Testis (tissue), 2 donors: ENCODE data around the gene CEP63.

Source experiments
- CTCF ChIP-seq, 3 experiments: fragments of 450-650 bp in 2 of 3; fragments of 200-600 bp in 1 of 3; sonication (generic) in 1 of 3; IDR thresholded peaks; one replicate each; pipeline ENCODE4 v1.5.1; 2016 to 2019; ENCODE audit warnings: antibody characterized with exemption in 3 of 3, mild to moderate bottlenecking in 2 of 3, moderate library complexity in 1 of 3
- POLR2A ChIP-seq: fragments of 450-650 bp; IDR thresholded peaks from one replicate; pipeline ENCODE4 v1.6.1; 2017; ENCODE audit warnings: antibody characterized with exemption, mild to moderate bottlenecking, moderate library complexity

DNA sequence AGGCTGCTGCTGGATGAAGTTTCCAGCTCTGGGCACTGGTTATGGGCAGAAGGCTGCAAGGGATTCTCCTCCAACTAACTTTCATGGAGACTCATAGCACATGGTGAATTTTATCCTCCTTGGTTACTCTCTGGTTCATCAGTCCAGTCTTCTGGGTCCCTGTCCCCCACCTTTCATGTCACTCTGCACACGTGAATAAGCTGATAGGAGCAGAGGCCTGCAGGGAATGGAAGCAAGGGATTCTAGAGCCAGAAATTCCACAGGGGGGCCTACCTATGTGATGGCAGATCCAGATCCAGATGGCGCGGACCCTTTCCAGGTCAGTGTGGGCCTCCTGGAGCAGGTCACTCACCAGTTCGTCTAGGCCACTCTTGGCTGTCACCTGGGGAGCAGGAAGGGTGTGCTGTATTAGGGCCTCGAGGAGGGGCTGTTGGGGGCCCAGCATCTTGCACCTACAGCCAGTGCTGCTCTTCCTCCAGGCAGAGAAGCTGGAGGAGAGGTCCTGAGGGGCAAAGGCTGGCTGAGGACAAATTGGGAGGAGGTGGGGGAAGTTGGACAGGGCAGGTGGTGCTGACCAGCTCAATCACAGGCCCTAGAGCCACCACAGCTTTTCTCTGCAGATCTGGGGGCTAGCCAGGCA is 134.7 kb downstream of the CEP63 start:
- TF ChIP-seq CTCF (IDR thresholded peaks at IDR 0.05) (no peak), POLR2A (no peak)
